ENCODE data around the gene SHTN1.

SHTN1 gene

DNA sequence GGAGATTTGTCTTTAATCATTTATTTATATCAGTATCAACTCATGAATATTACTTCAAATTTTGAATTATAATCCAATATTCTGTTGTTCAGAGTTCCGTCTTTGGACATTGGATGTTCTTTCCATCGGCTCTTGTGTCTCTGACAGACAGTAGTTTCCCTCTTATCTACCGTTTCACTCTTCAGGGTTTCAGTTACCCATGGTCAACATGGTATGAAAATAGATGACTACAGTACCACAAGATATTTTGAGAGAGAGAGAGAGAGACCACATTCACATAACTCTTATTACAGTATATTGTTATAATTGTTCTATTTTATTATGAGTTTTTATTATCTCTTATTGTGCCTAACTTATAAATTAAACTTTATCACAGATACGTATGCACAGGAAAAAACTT lies 6.8 kb downstream of the SHTN1 start:
- Histone ChIP-seq H3K4me3 (replicated peaks; ENCODE audit: insufficient read depth, low read length) (no peak overlapping the region), H3K27me3 (ENCODE audit: insufficient read depth, poor library complexity, severe bottlenecking) (no peaks in the 10 kb centered on the region), H3K27ac (replicated peaks) (no peak overlapping the region)
- DNase-seq (ENCODE audit: low read depth in 1 of 2, low spot score in 1 of 2), result no peak
- TF ChIP-seq, protein P1, sequence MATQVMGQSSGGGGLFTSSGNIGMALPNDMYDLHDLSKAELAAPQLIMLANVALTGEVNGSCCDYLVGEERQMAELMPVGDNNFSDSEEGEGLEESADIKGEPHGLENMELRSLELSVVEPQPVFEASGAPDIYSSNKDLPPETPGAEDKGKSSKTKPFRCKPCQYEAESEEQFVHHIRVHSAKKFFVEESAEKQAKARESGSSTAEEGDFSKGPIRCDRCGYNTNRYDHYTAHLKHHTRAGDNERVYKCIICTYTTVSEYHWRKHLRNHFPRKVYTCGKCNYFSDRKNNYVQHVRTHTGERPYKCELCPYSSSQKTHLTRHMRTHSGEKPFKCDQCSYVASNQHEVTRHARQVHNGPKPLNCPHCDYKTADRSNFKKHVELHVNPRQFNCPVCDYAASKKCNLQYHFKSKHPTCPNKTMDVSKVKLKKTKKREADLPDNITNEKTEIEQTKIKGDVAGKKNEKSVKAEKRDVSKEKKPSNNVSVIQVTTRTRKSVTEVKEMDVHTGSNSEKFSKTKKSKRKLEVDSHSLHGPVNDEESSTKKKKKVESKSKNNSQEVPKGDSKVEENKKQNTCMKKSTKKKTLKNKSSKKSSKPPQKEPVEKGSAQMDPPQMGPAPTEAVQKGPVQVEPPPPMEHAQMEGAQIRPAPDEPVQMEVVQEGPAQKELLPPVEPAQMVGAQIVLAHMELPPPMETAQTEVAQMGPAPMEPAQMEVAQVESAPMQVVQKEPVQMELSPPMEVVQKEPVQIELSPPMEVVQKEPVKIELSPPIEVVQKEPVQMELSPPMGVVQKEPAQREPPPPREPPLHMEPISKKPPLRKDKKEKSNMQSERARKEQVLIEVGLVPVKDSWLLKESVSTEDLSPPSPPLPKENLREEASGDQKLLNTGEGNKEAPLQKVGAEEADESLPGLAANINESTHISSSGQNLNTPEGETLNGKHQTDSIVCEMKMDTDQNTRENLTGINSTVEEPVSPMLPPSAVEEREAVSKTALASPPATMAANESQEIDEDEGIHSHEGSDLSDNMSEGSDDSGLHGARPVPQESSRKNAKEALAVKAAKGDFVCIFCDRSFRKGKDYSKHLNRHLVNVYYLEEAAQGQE (IDR thresholded peaks at IDR 0.05; ENCODE audit: insufficient replicate concordance, low read depth), result no peak

DNA sequence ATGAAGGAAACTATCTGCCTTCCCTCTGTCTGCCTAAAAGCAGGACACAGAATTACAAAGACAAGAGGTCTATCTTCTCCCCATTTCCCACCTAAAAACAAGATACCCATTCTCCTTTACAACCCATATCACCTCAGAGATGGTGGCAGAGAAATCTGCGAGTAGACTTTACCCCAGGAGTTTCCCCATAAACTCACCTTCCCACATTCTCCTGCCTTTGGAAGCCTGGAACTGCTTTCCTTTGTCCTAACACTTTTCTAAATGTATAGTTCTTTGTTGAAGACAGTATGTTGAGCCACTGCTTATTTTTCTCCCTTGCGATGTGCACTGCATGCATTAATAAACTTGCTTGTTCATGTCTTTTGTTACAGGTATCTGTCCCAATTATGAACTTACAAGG lies 8.0 kb downstream of the SHTN1 start:
- TF ChIP-seq, protein P2, sequence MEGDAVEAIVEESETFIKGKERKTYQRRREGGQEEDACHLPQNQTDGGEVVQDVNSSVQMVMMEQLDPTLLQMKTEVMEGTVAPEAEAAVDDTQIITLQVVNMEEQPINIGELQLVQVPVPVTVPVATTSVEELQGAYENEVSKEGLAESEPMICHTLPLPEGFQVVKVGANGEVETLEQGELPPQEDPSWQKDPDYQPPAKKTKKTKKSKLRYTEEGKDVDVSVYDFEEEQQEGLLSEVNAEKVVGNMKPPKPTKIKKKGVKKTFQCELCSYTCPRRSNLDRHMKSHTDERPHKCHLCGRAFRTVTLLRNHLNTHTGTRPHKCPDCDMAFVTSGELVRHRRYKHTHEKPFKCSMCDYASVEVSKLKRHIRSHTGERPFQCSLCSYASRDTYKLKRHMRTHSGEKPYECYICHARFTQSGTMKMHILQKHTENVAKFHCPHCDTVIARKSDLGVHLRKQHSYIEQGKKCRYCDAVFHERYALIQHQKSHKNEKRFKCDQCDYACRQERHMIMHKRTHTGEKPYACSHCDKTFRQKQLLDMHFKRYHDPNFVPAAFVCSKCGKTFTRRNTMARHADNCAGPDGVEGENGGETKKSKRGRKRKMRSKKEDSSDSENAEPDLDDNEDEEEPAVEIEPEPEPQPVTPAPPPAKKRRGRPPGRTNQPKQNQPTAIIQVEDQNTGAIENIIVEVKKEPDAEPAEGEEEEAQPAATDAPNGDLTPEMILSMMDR (IDR thresholded peaks at IDR 0.05; ENCODE audit: insufficient read depth, low read length), result no peak
- no peak for TF ChIP-seq POLR2AphosphoS5 (IDR thresholded peaks at IDR 0.05; ENCODE audit: low read depth)
- no peak for TF ChIP-seq SPI1 (IDR thresholded peaks at IDR 0.05; ENCODE audit: borderline replicate concordance, low read depth)
- TF ChIP-seq, protein P1 (IDR thresholded peaks at IDR 0.05; ENCODE audit: insufficient replicate concordance, low read depth), result no peak
- no peak for TF ChIP-seq GABPA (IDR thresholded peaks at IDR 0.05; ENCODE audit: low read depth)
- H3K27ac ChIP-seq (replicated peaks), result no peak overlapping the region
- H3K27me3 ChIP-seq (ENCODE audit: insufficient read depth, poor library complexity, severe bottlenecking), result no peaks in the 10 kb centered on the region
- H3K4me3 ChIP-seq (replicated peaks; ENCODE audit: insufficient read depth, low read length), result no peak overlapping the region
- no peak for DNase-seq (ENCODE audit: low read depth in 1 of 2, low spot score in 1 of 2)

DNA sequence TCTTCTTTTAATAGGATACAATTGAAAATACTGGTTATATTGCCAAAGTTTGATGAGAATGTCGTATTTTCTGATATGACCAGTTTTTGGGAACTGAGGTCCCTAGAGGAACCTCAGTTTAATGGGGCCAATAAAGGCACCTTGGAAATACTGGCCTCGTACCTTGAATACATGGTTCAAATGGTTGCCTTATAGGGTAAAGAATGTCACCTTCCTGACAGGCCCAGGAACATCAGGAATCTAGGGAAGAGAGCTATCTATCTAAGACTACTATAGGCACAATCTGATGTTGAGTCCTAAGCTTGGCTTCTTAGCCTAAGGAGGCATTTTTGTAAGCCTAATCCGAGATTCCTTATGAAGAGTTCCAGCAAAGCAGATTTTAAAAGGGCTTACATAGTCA lies 9.3 kb downstream of the SHTN1 start:
- TF ChIP-seq, protein P2 (IDR thresholded peaks at IDR 0.05; ENCODE audit: insufficient read depth, low read length), result no peak
- TF ChIP-seq, protein P1 (IDR thresholded peaks at IDR 0.05; ENCODE audit: insufficient replicate concordance, low read depth), result no peak
- TF ChIP-seq POLR2AphosphoS5 (IDR thresholded peaks at IDR 0.05; ENCODE audit: low read depth), result no peak
- TF ChIP-seq SPI1 (IDR thresholded peaks at IDR 0.05; ENCODE audit: borderline replicate concordance, low read depth), result no peak
- TF ChIP-seq GABPA (IDR thresholded peaks at IDR 0.05; ENCODE audit: low read depth), result no peak
- Histone ChIP-seq H3K27ac (replicated peaks) (no peak overlapping the region), H3K4me3 (replicated peaks; ENCODE audit: insufficient read depth, low read length) (no peak overlapping the region), H3K27me3 (ENCODE audit: insufficient read depth, poor library complexity, severe bottlenecking) (no peaks in the 10 kb centered on the region)
- DNase-seq (ENCODE audit: low read depth in 1 of 2, low spot score in 1 of 2), result no peak
